Measurements from ENCODE around the gene NHLH1.
"Not testable (repeated sequence)": the region's sequence is repeated elsewhere in the genome, so short reads cannot be mapped to it uniquely, and the experiment has no call there.

Gene NHLH1

DNA sequence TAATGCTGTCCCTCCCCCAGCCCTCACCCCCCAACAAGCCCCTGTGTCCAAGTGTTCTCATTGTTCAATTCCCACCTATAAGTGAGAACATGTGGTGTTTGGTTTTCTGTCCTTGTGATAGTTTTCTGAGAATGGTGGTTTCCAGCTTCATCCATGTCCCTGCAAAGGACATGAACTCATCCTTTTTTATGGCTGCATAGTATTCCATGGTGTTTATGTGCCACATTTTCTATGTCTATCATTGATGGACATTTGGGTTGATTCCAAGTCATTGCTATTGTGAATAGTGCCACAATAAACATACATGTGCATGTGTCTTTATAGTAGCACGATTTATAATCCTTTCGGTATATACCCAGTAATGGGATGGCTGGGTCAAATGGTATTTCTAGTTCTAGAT lies 17.9 kb downstream of the NHLH1 start:
- DNase-seq, result not testable (repeated sequence)

DNA sequence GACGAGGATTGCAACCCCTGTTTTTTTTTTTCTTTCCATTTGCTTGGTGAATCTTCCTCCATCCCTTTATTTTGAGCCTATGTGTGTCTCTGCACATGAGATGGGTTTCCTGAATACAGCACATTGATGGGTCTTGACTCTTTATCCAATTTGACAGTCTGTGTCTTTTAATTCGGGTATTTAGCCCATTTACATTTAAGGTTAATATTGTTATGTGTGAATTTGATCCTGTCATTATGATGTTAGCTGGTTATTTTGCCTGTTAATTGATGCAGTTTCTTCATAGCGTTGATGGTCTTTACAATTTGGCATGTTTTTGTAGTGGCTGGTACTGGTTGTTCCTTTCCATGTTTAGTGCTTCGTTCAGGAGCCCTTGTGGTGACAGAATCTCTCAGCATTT lies 21.5 kb downstream of the NHLH1 start:
- not testable (repeated sequence) for DNase-seq

DNA sequence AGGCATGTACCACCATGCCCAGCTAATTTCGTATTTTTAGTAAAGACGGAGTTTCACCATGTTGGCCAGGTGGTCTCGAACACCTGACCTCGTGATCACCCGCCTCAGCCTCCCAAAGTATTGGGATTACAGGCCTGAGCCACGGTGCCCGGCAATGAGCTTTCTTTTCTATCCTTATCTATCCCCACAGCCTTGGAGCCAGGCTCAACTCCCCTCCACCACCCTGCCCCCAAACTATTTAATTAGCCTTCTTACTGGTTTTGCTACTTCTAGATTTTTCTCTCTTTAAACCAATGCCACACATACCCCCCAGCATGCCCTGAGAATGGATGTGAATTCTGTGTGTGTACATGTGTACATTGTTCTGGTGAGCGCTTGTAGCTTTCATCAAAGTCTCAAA lies 27.8 kb downstream of the NHLH1 start:
- no peak for DNase-seq

DNA sequence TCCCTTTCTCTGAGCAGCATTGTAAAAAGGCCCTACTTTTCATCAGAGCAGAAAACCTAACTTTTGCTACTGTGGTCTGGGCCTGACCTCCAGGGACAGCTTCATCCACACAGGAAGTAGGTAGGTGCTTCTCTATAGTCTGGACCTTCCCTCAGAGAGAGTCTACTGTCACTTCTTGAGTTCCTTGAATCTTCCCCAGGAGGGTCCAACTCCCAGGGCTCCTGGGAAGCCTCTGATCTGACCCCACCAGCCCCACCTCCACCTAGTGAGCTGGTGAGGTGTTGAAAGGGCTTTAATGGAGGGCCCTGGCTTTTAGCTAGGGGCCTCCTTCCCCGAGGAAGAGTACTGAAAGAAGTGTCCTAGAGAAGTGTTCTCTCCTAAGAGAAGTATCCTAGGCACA lies 30.8 kb downstream of the NHLH1 start:
- no peak for DNase-seq

DNA sequence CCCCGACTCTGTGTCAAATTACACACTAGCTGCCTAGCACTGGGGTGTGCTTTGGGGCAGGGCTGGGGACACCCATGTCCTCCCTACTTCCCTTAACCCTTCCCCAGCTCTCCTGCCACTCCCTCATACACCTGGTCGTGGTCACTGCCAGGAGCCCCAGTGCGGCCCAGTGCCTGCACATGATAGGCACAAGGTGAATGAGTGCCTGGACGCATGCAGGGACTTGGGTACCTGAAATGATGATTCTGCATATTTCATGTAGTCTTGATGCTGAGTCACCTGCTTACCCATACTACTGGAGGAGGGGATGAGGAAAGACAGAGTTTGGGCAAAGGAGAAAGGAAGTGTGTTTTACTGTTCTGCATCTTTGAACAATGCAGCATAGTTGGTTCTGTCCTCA lies 32.0 kb downstream of the NHLH1 start:
- DNase-seq, result no peak

DNA sequence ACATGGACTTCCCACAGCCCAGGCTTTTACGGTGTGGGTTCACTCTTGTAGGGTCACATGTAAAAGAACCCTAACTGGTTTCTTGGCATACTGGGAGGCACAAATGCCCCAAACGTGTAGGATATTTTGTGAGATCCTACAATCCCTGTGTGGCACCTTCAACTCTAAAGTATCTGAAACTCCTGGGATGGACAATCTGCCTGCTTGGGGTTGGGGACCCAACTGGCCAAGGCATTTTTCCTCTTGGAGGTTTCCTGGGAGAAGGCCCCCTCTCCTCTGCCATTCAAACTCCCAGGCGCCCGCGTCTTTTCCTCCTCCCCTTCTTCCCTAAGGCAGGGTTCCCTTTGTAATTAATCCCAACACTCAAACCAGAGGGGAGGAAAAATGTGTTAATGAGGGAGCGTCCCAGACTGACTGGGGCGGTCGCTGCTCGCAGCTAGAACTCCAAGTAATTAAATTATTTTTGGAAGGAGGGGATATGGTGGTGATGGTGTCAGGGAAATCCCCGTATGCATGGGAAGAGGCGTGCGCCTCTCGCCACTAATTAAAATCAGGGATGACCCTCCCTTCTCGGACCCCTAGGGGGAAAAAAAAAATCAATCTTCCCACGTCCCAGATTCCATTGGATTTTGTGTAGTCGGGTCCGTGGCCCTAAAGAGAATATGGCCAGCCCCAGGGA lies 32.8 kb downstream of the NHLH1 start:
- DNase-seq, result no peak

GRCh38 chr1:160400223-160400645 lies 33.4 kb downstream of the NHLH1 start, which contains the start of gene VANGL2:
TSS of gene VANGL2 (plus strand) at chr1:160400564. CDS start at chr1:160415838, 15,274 bp downstream.
- peak; percentile 24 for DNase-seq

DNA sequence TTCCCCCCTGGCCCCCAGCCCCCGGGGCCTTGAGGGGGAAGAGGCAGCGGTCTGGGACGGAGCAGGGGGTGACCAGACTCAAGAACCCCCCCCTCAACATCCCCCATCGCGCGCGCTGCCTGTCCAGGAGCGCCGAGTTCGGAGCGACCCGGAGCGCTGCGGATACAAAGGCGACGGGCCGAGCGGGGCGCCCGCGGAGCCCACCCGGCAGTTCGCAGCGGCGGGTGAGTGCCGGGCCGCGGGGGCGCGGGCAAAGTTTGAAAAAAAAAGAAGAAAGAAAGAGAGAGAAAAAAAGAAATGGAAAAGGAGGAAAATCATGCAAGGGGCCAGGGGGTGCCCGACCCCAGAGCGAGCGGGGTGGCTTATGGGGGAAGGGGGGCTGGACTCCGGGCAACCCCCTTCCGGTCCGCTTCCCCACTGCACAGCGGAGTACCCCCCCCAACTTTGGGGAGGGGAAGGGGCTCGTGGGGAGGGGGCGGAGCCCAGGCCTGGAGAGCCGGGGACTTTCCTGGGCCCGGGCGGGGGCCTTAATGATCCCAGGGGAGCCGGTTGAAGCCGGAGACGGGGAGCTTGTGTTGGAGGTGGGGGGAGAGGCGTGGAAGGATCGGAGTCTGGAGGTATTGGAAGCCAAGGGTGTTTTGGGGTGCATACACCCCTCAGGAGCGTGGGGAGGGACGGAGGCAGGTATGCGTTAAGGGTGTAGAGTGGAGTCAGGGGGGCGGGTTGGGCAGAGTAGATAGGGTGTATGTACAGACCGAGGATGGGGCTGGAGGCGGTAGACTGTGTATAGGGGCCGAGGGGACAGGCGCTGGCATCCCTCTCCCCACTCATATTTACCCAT lies 34.0 kb downstream of the NHLH1 start:
- no peak for DNase-seq

GRCh38 chr1:160401487-160401805 lies 34.6 kb downstream of the NHLH1 start:
- DNase-seq, result no peak

DNA sequence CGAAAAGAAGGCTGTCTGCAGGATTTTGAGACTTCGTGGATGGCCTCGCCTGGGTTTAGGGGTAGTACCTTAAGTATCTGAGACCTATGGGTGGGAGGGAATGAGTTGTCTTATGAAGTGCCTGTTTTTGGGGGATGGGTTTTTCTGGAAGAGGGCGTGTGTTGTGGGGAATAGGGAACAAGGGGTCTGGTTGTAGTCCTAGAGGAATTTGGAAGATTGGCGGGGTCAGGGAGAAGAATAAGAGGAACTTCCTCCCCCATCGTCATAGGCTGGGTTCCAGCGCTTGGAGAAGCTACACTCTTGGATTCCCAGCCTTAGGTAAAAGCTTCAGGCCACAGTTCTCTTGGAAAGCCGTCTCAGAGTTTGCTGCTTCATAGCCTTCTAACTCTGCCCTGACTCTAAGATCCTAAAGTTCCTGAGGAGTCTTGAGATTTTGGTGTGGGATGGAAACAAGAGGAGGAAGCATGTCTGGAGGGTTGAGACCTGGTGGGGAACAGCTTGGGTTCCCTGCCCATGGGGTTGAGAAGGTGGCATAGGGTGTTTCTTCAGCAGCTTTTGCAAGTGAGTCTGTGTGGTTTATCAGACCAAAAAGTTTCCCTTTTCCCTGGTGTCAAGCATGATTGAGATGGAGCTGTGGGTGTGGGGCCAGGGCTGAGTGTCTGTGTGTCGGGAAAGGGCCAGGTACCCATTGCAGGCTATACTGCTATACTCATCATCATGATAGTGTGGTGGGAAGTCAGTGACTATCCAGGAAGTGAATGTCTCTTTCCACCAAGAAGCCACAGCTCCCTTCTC lies 35.3 kb downstream of the NHLH1 start:
- no peak for DNase-seq

DNA sequence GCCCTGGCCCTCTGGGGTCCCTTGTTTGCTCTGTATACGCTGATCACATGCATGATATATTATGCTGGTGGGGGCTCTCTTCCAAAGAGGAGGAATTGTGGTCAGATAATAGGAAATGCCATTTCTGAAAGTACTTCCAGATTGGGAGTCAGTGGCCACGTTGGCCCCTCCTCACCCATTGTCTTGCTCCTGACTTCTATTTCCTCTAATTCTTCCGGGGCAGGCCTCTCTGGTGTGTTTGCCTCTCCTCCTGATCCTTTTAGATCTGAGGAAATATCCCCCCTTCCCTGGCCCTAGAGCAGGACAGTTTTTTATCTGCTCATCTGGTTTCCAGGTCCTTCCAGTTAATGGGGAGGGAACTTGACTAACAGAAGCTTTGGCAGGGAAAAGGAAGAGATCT lies 36.4 kb downstream of the NHLH1 start:
- no peak for DNase-seq

DNA sequence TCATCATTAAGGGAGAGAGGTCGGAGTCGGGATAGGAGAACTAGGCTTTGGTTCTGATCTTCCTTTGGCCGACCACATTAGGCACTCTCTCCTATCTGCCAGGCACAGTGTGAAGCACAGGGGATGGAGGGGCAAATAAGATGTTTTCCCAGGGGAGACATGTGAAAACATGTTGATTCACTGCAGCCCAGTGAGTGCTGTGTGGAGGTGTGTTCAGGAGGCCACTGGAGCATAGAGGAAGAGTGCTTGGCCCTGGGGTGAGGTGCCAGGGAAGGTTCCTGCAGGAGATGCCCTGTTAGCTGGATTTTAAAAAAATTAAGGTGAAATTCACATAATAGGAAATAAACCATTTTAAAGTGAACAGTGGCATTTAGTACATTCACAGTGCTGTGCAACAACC lies 37.2 kb downstream of the NHLH1 start:
- DNase-seq, result no peak

- DNase-seq, result no peak
Measured at GRCh38 chr1:160405331-160405877, 38.5 kb downstream of the NHLH1 start.

GRCh38 chr1:160406131-160406968 lies 39.5 kb downstream of the NHLH1 start:
- no peak for DNase-seq

DNA sequence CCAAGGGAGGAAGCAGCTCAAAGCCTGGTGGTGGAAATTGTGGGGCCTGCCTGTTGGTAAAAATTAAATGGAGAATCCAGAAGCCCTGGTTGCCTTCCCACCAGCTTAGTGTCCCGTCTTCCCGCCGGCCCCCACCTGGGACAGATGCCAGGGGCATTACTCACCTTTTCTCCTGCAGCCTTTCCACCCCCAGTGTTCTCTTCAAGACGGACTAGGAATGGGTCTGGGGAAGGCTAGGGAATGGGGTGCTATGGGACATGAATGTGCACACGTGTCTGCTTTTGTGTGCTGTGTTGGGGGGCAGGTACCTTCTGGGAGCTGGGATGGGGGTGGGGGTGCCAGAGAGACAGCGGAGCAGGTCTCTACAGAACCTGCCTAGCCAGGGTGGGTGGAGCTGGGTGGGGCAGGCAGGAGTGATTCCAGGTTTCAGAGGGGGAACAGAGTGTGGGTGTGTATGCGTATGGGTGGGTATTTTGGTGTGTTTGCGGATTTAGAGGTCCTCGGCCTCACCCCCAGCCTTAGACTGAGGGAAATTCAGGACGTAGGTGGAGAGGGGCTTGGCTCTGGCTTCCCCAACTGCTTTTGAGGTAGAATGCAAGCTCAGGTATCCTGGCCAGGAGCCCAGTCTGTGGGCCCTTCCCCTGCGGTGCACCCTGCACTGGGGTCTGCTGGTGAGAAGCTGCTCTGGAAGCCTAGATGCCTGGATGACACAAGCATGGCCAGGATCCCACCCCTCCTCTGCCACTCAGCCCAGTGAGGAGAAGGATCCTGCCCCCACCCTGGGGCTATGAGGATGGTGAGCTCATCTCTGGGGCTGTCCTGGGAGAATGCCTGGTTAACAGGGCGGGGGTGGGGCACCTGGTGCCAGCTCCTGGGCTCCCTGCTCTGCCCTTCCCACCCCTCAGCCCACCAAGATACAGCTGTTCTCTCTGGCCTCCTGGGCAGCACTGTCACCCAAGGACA lies 41.2 kb downstream of the NHLH1 start:
- DNase-seq, result no peak

- no peak for DNase-seq
Measured at GRCh38 chr1:160408864-160409263, 42.0 kb downstream of the NHLH1 start.

DNA sequence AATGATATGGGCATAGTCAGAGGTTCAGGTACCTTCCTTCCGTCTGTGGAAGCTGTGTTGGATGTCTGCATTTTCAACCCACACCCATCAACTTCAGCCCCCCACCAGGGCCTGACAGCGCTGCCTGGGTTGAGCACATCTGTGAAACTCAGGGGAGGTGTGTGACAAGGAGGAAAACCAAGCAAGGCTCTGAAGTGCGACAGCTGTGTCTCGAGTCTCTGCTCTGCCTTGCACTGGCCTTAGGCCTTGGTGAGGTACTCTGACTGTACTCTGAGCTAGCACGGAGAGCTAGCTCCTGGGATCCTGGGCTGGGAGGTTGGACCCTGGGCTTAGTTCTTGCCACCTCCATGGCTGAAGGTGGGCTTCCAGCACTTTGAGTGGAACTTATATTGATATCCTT lies 42.6 kb downstream of the NHLH1 start:
- DNase-seq, result no peak

DNA sequence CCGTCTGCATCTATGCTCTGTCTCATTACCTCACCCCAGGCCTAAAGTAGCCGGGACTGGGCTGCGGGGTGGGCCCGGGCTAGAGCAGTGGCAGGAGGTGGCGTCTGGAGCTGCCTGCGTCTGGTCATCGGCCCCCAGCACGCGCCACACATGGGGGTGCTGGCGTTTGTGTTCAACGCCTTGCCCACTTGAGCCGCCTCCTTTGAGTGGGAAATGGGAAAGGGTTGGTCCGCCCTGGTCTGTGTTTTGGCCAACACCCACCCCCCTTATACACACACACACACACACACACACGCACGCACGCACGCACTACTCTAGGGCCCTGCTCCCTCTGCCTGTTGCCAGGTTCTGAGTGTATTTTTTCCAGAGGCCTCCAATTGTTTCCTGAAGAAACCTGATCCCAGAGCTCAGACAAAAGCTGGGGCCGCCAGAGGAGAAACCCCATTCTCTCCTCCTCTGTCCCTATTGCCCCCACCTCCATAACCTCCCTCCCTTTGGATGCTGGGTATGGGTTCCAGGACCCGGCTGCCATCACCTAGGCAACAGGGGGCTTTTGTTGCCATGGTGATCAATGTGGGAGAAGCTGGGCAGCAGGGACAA lies 43.6 kb downstream of the NHLH1 start:
- no peak for DNase-seq

DNA sequence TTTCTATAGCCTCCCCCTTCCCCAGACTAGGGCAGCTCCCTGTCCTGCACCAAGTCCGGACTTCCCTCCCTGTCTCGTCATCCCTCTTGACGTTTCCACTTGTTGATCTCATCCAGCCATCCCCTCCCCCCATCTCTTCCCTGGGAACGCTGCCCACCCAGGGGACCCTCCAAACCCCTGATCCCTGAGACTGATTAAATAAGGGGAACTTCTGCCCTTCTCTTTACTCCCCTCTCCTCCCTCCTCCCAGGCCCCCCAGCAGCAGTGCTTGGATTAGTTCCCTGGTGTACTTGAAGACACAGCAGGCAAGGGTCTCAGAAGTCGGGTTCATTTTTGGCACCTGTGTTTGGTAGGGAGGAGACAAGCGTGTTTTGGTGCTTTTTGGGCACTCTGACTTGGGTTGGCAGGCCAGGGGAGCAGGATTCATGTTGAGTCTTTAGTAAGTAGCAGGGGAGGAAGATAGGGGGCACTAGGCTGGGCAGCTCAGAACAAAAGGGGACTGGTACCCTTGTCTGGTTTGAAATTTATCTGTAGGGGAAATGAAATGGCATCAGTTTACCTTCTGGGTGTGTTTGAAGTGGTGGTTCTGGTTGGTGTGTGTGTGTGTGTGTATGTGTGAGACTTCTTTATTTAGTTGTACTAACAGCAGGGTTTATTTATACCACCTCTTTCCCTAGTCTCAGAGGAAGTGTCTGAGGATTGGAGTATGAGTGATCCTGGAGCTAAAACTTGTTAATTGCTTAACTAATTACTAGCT lies 44.6 kb downstream of the NHLH1 start:
- DNase-seq, result no peak

- no peak for DNase-seq
Measured at GRCh38 chr1:160412028-160412362, 45.1 kb downstream of the NHLH1 start.

All from activated gamma-delta T cell (primary cell).